ENCODE results near the gene NKX2-3. TPM values are rescaled to one million over a fixed set of nuclear protein-coding genes. Genes with fewer than 3 reads are reported as not detected.

The NKX2-3 gene
- total and polyA plus RNA-seq, 8 donors, result 0.45 to 5.8 (median 1.1) TPM; not detected in 1

GRCh38 chr10:99519690-99520039 lies 13.1 kb upstream of the NKX2-3 start:
- intact Hi-C loops (cut with DNase I; ENCODE audit: low total_unique reads), result no loop called here
- Histone ChIP-seq H3K4me3 (no peak overlapping the region), H3K4me1 (peaks cover 27 to 45% (median 35%) of the 10 kb centered on the region in 4 donors), H3K36me3 (no peaks in the 10 kb centered on the region), H3K27me3 (peaks cover 37 to 93% (median 64%) of the 10 kb centered on the region in 3 donors), H3K27ac (no peak overlapping the region), H3K9me3 (no peaks in the 10 kb centered on the region)
- 17 to 26% (median 19%) methylated on average over 7 of the region's 7 CpGs for WGBS, 5 donors
- TF ChIP-seq POLR2A (IDR thresholded peaks at IDR 0.05), result no peak
- no peak for TF ChIP-seq EP300 (IDR thresholded peaks at IDR 0.05)
- no peak for TF ChIP-seq CTCF (IDR thresholded peaks at IDR 0.05)
- no peak for TF ChIP-seq POLR2AphosphoS5 (IDR thresholded peaks at IDR 0.05)
- peak in 1 of 2 donors; percentile 16 for DNase-seq

- Histone ChIP-seq H3K36me3 (no peaks in the 10 kb centered on the region), H3K27ac (peak overlapping the region in 1 of 5 donors; percentile 5), H3K27me3 (peaks cover 39 to 95% (median 69%) of the 10 kb centered on the region in 3 donors), H3K4me3 (no peak overlapping the region), H3K4me1 (peaks cover 27 to 45% (median 35%) of the 10 kb centered on the region in 4 donors), H3K9me3 (no peaks in the 10 kb centered on the region)
- intact Hi-C loops (cut with DNase I; ENCODE audit: low total_unique reads), result no loop called here
- TF ChIP-seq CTCF (IDR thresholded peaks at IDR 0.05) (no peak), POLR2A (IDR thresholded peaks at IDR 0.05) (no peak), EP300 (IDR thresholded peaks at IDR 0.05) (no peak), POLR2AphosphoS5 (IDR thresholded peaks at IDR 0.05) (no peak)
- 2 to 5% (median 4%) methylated on average over 35 to 48 of the region's 48 CpGs for WGBS, 5 donors
- peak in 1 of 2 donors; percentile 41 for DNase-seq
Measured at GRCh38 chr10:99520040-99520846, 12.5 kb upstream of the NKX2-3 start.

- no peaks in the 10 kb centered on the region for H3K36me3 ChIP-seq
- peak overlapping the region in 2 of 5 donors; percentile 15 to 43 for H3K27ac ChIP-seq
- DNase-seq, result peak in 1 of 2 donors; percentile 33
- H3K4me1 ChIP-seq, result peaks cover 27 to 45% (median 35%) of the 10 kb centered on the region in 4 donors
- 14 to 34% (median 24%) methylated on average over 30 to 46 of the region's 46 CpGs for WGBS, 5 donors
- no peaks in the 10 kb centered on the region for H3K9me3 ChIP-seq
- H3K27me3 ChIP-seq, result peaks cover 39 to 96% (median 74%) of the 10 kb centered on the region in 3 donors
- H3K4me3 ChIP-seq, result no peak overlapping the region
- no peak for TF ChIP-seq POLR2A (IDR thresholded peaks at IDR 0.05)
- TF ChIP-seq CTCF (IDR thresholded peaks at IDR 0.05), result no peak
- TF ChIP-seq POLR2AphosphoS5 (IDR thresholded peaks at IDR 0.05), result no peak
- no peak for TF ChIP-seq EP300 (IDR thresholded peaks at IDR 0.05)
- intact Hi-C loops (cut with DNase I; ENCODE audit: low total_unique reads), result no loop called here
Measured at GRCh38 chr10:99520847-99521764, 11.6 kb upstream of the NKX2-3 start.

Data from stomach (tissue), 9 donors.